Activated CD4-positive, alpha-beta T cell treated with anti-CD3 and anti-CD28 coated beads, Interleukin-2, amount 10 ng/mL, durations not matched to agents 7 days and 5 days (primary cell): ENCODE results near the gene CXADR. TPM values are rescaled to one million over a fixed set of nuclear protein-coding genes. Genes with fewer than 3 reads are reported as not detected.
"Not testable (repeated sequence)": the region's sequence is repeated elsewhere in the genome, so short reads cannot be mapped to it uniquely, and the experiment has no call there.

Source experiments
- CTCF ChIA-PET: fragments of 350-600 bp; sonication (Branson Sonifier 250); formaldehyde crosslinking; loops from one replicate; lab custom pipeline; 2021; ENCODE audit warnings: antibody characterized with exemption; lab: Charles Lee
- POLR2A ChIA-PET: fragments of 350-600 bp; sonication (Branson Sonifier 250); formaldehyde crosslinking; loops from one replicate; lab custom pipeline; 2021; ENCODE audit warnings: antibody characterized with exemption; lab: Charles Lee
- DNase-seq: peaks from one replicate; pipeline ENCODE4 v3.0.0-alpha.2; 2020
- H3K27ac Mint-ChIP-seq: one replicate; pipeline ENCODE4 v1.8.0; 2021; ENCODE audit warnings: mild to moderate bottlenecking, moderate library complexity, mixed read lengths
- H3K27me3 Mint-ChIP-seq: one replicate; pipeline ENCODE4 v1.8.0; 2021; ENCODE audit warnings: mixed read lengths
- H3K36me3 Mint-ChIP-seq: one replicate; pipeline ENCODE4 v1.8.0; 2021; ENCODE audit warnings: low read depth, mixed read lengths
- H3K4me1 Mint-ChIP-seq: one replicate; pipeline ENCODE4 v1.8.0; 2021; ENCODE audit warnings: mixed read lengths
- H3K4me3 Mint-ChIP-seq: one replicate; pipeline ENCODE4 v1.8.0; 2021; ENCODE audit warnings: mild to moderate bottlenecking, moderate library complexity, mixed read lengths
- H3K9me3 Mint-ChIP-seq: one replicate; pipeline ENCODE4 v1.8.0; 2021; ENCODE audit warnings: mixed read lengths
- total RNA-seq, 2 experiments: library from RNA; stranded (reverse); gene quantifications; one replicate each; pipeline ENCODE4 v1.2.3, GENCODE V29; 2021

The CXADR gene
- total RNA-seq, 2 experiments from 2014 or later = 0.32 to 0.40 TPM

DNA sequence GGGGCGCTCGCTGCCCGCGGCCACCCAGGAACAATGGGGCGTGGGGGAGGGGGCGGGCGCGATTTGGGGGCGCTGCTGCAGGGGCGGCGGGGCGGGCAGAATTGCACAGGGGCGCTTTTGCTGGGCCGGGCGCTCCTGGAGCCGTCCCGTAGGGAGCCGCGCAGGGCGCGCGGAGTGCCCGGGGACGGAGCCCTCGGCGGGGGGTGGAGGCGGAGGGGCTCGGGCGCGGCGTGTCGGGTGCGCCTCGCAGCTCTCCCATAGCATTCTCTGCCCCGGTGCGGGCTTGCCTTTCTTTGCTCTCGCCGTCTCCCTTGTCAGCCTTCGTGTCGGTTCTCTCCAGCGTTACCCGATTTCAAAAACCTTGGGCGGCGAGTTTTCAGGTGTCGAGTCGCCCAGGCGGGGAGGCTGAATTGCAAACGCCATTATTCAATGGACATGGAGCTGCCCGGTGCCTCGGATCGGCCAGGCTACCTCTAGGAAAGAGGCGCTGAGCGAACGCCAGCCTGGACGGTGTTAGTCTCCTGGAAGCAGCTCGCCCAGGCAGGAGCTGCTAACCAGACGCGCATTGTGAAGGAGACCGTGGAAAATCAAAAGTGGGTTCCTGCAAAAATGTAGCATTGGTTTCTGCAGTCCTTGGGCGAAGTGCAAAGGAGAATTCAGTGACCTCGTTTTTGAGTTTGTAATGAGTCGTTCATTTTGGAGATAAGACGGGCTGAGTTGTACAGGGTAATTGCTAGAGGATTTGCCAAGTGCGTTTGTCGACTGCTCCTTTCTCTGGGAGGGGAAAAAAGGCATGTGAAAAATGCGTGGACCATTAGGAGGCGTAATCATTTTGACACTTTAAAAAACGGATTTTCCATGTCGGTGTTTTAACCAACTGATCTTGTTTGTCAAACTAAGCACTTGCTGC lies 626 bp downstream of the CXADR start:
- H3K27me3 Mint-ChIP-seq = peaks cover 52% of the 10 kb centered on the region
- CTCF ChIA-PET = interaction anchor here (0.6 to 1.7 kb wide), 5 partner anchors 9 to 126 kb away, joined by 3 to 6 read pairs (median 3); no protein-coding TSS in a partner anchor
- H3K4me1 Mint-ChIP-seq = peaks cover 18% of the 10 kb centered on the region
- DNase-seq = peak; percentile 17
- POLR2A ChIA-PET = no interaction called here
- H3K4me3 Mint-ChIP-seq = peak overlapping the region; percentile 83
- no peaks in the 10 kb centered on the region for H3K9me3 Mint-ChIP-seq
- peaks cover 2% of the 10 kb centered on the region for H3K36me3 Mint-ChIP-seq
- no peak overlapping the region for H3K27ac Mint-ChIP-seq

DNA sequence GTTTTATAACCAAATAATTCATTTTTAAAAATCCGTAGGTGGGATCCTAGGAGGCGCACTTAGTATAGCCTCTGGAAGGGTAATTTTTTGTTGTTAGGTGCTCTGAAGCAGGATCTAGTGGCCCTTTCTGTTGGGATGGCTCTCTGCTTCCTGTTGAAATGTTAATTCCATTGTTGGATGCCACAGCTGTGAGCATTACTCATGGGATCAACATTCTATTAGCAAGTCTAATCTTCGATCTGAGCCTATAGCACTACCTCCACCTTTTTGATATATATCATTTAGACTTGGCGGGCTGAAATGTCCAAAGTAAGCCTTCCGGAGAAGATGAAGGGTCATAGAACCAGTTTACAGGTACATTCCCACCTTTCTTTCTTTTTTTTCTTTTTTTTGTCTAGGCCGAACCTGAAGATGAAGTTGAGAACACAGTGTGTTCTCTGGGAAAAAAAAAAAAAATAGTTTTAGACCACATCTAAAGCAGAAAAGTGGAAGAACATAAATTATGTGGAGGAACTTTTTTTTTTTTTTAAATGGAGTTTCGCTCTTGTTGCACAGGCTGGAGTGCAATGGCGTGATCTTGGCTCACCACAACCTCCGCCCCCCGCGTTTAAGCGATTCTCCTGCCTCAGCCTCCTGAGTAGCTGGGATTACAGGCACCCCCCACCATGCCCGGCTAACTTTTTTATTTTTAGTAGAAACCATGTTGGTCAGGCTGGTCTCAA lies 1.4 kb downstream of the CXADR start:
- DNase-seq = no peak
- POLR2A ChIA-PET = no interaction called here
- no peak overlapping the region for H3K27ac Mint-ChIP-seq
- H3K4me3 Mint-ChIP-seq = peak overlapping the region; percentile 83
- peaks cover 2% of the 10 kb centered on the region for H3K36me3 Mint-ChIP-seq
- CTCF ChIA-PET = interaction anchor here (0.6 to 0.9 kb wide), 2 partner anchors 8 to 31 kb away, joined by 3 to 5 read pairs; no protein-coding TSS in a partner anchor
- H3K9me3 Mint-ChIP-seq = no peaks in the 10 kb centered on the region
- H3K27me3 Mint-ChIP-seq = peaks cover 52% of the 10 kb centered on the region
- peaks cover 18% of the 10 kb centered on the region for H3K4me1 Mint-ChIP-seq

DNA sequence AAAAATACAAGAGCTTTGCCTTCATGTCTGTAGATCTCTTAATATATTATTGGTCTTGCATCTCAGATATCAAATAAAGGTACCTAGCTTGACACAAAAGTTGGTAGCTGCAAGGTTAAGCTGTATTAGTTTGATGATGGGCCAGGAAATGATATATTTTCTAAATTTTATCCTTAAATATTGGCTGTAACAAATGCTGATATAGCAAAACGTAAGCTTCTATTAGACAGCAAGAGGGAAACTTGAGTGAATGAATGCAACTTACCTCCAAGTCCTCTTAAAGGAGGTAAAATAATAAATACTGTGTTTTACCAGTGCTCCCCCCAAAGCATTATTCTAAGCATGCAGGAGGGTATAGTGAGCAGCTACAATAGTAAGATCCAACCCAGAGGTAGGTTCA lies 4.2 kb downstream of the CXADR start:
- peaks cover 34% of the 10 kb centered on the region for H3K27me3 Mint-ChIP-seq
- H3K9me3 Mint-ChIP-seq, H3K36me3 Mint-ChIP-seq, H3K27ac Mint-ChIP-seq, DNase-seq, POLR2A ChIA-PET, H3K4me3 Mint-ChIP-seq, CTCF ChIA-PET: not testable (repeated sequence)
- H3K4me1 Mint-ChIP-seq = peaks cover 15% of the 10 kb centered on the region

DNA sequence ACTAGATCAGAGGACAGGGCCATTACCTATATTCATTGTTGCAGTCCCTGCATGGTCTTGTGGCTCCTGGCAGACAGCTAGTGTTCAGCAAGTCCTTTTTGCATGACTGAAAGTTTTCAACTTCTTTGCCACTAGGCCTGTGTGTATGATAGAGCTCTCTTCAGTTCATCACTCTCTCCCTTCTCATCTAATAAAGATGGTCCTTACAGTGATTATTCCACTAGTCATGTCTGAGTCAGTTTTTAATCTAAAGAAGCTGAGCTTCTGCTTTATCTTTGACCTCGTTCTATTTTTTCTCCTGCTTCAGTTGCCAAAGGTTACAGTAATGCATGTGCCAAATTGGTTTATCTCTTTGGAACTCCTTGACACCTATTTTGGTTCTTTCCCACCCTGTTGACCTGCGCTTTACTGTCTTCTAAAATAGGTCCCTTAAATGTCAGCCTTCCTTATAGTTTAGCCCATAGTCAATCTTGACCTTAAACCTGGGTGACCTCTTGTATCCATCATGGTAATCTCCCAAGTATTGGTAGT lies 6.4 kb downstream of the CXADR start:
- Mint-ChIP-seq H3K27me3 (peaks cover 23% of the 10 kb centered on the region), H3K27ac (no peak overlapping the region), H3K9me3 (no peaks in the 10 kb centered on the region), H3K4me3 (no peak overlapping the region), H3K36me3 (no peaks in the 10 kb centered on the region), H3K4me1 (peaks cover 2% of the 10 kb centered on the region)
- no peak for DNase-seq
- ChIA-PET CTCF (interaction anchor here (0.6 kb wide), 1 partner anchor 12 kb away, joined by 3 read pairs; no protein-coding TSS in a partner anchor), POLR2A (no interaction called here)

DNA sequence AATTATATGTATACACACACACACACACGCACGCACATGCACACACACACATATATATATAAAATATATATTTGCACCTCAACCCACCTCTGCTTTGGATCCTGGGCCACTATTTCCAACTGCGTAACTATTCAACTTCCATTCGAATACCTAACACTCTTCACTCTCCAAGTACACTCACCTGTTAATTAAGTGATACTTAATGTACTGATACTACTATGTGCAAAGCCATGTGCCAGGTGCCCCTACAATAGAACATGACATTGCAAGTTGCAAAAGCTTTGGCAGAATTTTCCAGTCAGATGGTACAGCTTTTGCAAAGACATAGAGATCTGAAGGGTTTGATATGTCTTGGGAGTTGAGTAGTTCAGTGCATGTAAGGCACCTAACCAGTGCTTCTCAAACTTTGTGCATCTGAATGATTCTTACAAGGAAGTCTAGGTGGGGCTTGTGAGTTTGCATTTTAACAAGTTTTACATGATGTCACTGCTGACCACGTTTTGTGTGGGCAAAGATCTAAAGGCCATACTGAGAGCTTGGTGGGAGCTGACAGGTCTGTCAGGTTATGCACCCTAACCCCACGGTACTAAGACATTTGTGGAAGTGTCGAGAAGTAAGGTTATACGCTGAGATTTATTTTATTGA lies 7.2 kb downstream of the CXADR start:
- Mint-ChIP-seq H3K36me3 (no peaks in the 10 kb centered on the region), H3K27me3 (peaks cover 16% of the 10 kb centered on the region), H3K27ac (no peak overlapping the region), H3K4me3 (no peak overlapping the region), H3K4me1 (no peaks in the 10 kb centered on the region), H3K9me3 (no peaks in the 10 kb centered on the region)
- ChIA-PET POLR2A (no interaction called here), CTCF (interaction anchor here (0.6 kb wide), 1 partner anchor 11 kb away, joined by 3 read pairs; no protein-coding TSS in a partner anchor)
- DNase-seq = no peak

DNA sequence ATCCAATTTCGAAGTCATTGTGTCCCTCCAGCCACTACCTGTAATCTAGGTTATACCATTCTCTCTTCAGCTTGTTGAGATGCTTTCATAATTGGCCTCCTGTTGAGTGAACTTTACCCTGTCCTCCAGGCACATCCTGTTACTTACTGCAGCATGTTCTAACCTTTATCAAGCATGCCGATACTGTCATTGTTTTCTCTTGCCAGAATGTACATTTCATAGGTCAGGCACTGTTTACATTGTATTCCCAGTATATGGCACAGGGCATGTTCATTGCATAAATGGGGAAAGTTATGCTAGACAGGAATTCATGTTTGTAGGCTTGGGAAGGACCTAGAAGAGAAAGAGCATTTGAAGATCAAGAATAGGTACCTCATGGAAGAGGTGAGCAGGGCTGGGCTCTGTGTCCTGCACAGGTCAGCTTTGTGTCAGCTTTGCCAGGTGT lies 10.2 kb downstream of the CXADR start:
- DNase-seq = no peak
- Mint-ChIP-seq H3K27me3 (peaks cover 9% of the 10 kb centered on the region), H3K4me3 (no peak overlapping the region), H3K9me3 (no peaks in the 10 kb centered on the region), H3K36me3 (no peaks in the 10 kb centered on the region), H3K4me1 (no peaks in the 10 kb centered on the region), H3K27ac (no peak overlapping the region)
- POLR2A ChIA-PET = no interaction called here
- CTCF ChIA-PET = interaction anchor here (0.9 to 1.1 kb wide), 2 partner anchors 9 to 36 kb away, joined by 3 read pairs; no protein-coding TSS in a partner anchor

DNA sequence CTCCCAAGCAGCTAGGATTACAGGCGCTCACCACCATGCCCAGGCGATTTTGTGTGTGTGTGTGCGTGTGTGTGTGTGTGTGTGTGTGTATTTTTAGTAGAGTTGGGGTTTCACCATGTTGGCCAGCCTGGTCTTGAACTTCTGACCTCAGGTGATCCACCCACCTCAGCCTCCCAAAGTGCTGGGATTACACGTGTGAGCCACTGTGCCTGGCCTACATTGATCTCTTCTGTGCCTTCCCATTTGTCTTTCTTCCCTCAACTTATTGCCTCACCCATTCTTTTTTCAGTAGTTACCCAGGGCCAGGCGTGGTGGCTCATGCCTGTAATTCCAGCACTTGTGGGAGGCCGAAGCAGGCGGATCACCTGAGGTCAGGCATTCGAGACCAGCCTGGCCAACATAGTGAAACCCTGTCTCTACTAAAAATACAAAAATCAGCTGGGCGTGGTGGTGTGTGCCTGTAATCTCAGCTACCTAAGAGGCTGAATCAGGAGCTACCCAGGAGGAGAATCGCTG lies 11.2 kb downstream of the CXADR start:
- H3K27me3 Mint-ChIP-seq, POLR2A ChIA-PET, H3K36me3 Mint-ChIP-seq, CTCF ChIA-PET, H3K9me3 Mint-ChIP-seq, H3K27ac Mint-ChIP-seq, H3K4me1 Mint-ChIP-seq, DNase-seq, H3K4me3 Mint-ChIP-seq: not testable (repeated sequence)

DNA sequence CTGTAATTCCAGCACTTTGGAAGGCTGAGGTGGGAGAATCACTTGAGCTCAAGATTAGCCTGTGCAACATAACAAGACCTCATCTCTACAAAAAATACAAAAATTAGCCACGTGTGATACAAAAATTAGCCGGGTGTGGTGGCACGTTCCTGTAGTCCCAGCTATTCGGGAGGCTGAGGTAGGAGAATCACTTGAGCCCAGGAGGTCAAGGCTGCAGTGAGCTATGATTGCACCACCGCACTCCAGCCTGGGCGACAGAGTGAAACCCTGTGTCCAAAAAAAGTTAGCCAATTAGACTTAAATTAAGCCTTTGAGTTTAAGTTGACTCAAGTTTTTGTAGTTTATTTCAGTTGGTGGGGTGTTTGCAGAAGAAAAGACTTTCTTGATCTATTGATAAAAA lies 11.8 kb downstream of the CXADR start:
- H3K4me1 Mint-ChIP-seq = no peaks in the 10 kb centered on the region
- H3K36me3 Mint-ChIP-seq = no peaks in the 10 kb centered on the region
- no peaks in the 10 kb centered on the region for H3K9me3 Mint-ChIP-seq
- DNase-seq = no peak
- CTCF ChIA-PET = no interaction called here
- peaks cover 8% of the 10 kb centered on the region for H3K27me3 Mint-ChIP-seq
- no peak overlapping the region for H3K27ac Mint-ChIP-seq
- POLR2A ChIA-PET = no interaction called here
- H3K4me3 Mint-ChIP-seq = no peak overlapping the region

DNA sequence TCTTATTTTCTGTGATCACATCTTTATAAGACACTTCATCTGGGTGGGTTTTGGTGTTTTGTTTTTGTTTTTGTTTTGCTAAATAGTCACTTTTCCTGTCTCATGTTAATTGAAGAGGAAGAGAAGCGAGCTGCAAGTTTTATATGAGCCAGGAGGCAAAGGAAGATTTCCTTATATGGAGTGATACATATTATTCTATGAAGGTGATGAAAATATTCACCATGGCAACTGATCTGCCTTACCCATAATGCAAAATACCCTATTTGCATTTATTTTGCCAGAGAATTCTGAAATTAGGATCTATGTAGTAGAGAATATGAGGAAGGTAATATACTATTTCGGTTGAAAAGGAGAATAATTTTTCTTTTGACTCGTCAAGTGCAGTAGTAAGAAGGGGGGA lies 13.9 kb downstream of the CXADR start:
- H3K36me3 Mint-ChIP-seq = no peaks in the 10 kb centered on the region
- POLR2A ChIA-PET = no interaction called here
- CTCF ChIA-PET = no interaction called here

DNA sequence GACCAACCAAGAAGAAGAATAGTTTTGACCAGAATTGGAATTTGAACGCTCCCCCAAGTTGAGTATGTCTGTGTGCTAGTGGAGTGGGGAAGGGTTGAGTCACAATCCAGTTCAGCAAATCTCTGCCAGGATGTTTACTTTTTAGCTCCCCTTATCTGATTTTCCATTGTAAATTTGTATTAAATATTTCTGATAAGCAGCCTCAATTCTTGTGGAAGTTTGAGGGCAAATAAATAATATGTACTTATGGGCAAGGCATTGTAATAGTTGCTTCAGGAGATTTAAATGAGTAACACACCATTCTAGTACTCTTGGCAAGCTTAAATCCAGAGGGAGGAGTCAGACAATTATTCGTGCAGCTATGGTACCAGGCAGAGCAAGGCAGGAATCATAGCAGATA lies 14.4 kb downstream of the CXADR start:
- no peaks in the 10 kb centered on the region for H3K4me1 Mint-ChIP-seq
- no peak for DNase-seq
- ChIA-PET POLR2A (no interaction called here), CTCF (no interaction called here)
- no peaks in the 10 kb centered on the region for H3K36me3 Mint-ChIP-seq
- no peaks in the 10 kb centered on the region for H3K9me3 Mint-ChIP-seq
- H3K4me3 Mint-ChIP-seq = no peak overlapping the region
- H3K27ac Mint-ChIP-seq = no peak overlapping the region
- peaks cover 8% of the 10 kb centered on the region for H3K27me3 Mint-ChIP-seq

More for the DNA sequence above, 13.9 kb downstream of the CXADR start:
- Mint-ChIP-seq H3K9me3 (no peaks in the 10 kb centered on the region), H3K4me3 (no peak overlapping the region), H3K4me1 (no peaks in the 10 kb centered on the region), H3K27me3 (peaks cover 8% of the 10 kb centered on the region), H3K27ac (no peak overlapping the region)
- DNase-seq = no peak

DNA sequence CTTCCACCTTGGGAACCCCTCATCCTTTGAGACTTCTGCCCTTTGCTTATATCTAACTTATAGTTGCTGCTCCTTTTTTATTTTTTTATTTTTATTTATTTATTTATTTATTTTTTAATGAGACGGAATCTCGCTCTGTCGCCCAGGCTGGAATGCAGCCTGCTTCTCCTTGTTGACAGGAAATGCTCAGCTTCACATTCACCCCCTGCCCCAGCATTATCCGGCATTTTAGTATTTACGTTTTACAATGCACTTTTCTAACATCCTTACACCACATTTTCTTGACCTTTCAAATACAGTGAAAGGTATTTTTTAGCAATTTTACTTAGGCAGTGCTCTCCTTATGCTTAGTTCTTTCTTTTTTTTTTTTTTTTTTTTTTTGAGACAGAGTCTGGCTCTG lies 14.9 kb downstream of the CXADR start:
- H3K27ac Mint-ChIP-seq = no peak overlapping the region
- H3K36me3 Mint-ChIP-seq = no peaks in the 10 kb centered on the region
- no peak overlapping the region for H3K4me3 Mint-ChIP-seq
- no peak for DNase-seq
- no peaks in the 10 kb centered on the region for H3K4me1 Mint-ChIP-seq
- no peaks in the 10 kb centered on the region for H3K9me3 Mint-ChIP-seq
- ChIA-PET CTCF (no interaction called here), POLR2A (no interaction called here)
- peaks cover 8% of the 10 kb centered on the region for H3K27me3 Mint-ChIP-seq

DNA sequence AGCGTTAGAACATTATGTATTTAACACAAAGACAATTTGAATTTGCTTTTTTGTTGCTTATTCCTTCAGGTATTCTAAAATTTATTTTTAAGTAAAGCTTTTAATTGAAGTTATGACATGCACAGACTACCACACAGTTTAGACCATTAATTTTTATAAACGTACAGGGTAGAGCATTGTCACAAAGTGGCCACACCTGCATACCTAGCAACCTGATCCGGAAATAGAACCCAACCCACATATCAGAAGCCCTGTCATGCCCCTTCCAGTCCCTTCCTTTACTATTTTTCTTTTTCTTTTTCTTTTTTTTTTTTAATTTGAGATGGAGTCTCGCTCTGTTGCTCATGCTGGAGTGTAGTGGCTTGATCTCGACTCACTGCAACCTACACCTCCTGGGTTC lies 16.8 kb downstream of the CXADR start:
- POLR2A ChIA-PET = no interaction called here
- Mint-ChIP-seq H3K9me3 (no peaks in the 10 kb centered on the region), H3K4me3 (no peak overlapping the region), H3K36me3 (no peaks in the 10 kb centered on the region), H3K4me1 (no peaks in the 10 kb centered on the region), H3K27ac (no peak overlapping the region), H3K27me3 (peaks cover 6% of the 10 kb centered on the region)
- DNase-seq = no peak
- CTCF ChIA-PET = no interaction called here
